DND-41 (cell line): Measurements from ENCODE around the gene CCDC136.

Experiments
- ATAC-seq: fragments of 200-7000 bp; cut with Tn5 transposase; 3 replicates; pipeline ENCODE4 v1.9.1; 2021; ENCODE audit warnings: low read depth; ENCODE audit not compliant: insufficient read depth
- DNase-seq: peaks from one replicate; pipeline ENCODE4 v3.0.0-alpha.2; 2020
- H2AFZ ChIP-seq: 2 replicates; pipeline ENCODE4 v1.6.0; 2012; ENCODE audit warnings: low read depth, low read length
- H3K27ac ChIP-seq: 2 replicates; pipeline ENCODE4 v1.5.1; 2012; ENCODE audit warnings: low read length, inconsistent platforms
- H3K27me3 ChIP-seq: fragments of 200-600 bp; sonication (generic); 2 replicates; pipeline ENCODE4 v1.6.0; 2012; ENCODE audit warnings: low read length, mild to moderate bottlenecking, inconsistent platforms; ENCODE audit not compliant: insufficient read depth, poor library complexity
- H3K36me3 ChIP-seq: 2 replicates; pipeline ENCODE4 v1.5.1; 2012; ENCODE audit warnings: low read length, inconsistent platforms; ENCODE audit not compliant: insufficient read depth
- H3K4me1 ChIP-seq: 2 replicates; pipeline ENCODE4 v1.5.1; 2012; ENCODE audit warnings: mild to moderate bottlenecking, low read length; ENCODE audit not compliant: insufficient read depth
- H3K4me2 ChIP-seq: 2 replicates; pipeline ENCODE4 v1.6.0; 2012; ENCODE audit warnings: mild to moderate bottlenecking, moderate library complexity, low read length, inconsistent platforms; ENCODE audit not compliant: insufficient read depth
- H3K4me3 ChIP-seq, 2 experiments: fragments of 200-600 bp in 1 of 2; shearing (Covaris generic) in 1 of 2; 2 replicates each; pipeline ENCODE4 v1.5.1; 2012 to 2016; ENCODE audit warnings: inconsistent platforms in 2 of 2, low read length in 2 of 2, mild to moderate bottlenecking in 2 of 2, low read depth in 1 of 2, moderate library complexity in 1 of 2
- H3K79me2 ChIP-seq: 2 replicates; pipeline ENCODE4 v1.6.0; 2012; ENCODE audit warnings: low read length, inconsistent platforms; ENCODE audit not compliant: insufficient read depth
- H3K9ac ChIP-seq: 2 replicates; pipeline ENCODE4 v1.6.0; 2012; ENCODE audit warnings: low read depth, mild to moderate bottlenecking, inconsistent platforms, low read length, moderate library complexity
- H3K9me3 ChIP-seq: 2 replicates; pipeline ENCODE4 v1.5.1; 2012; ENCODE audit warnings: low read length, moderate library complexity, mild to moderate bottlenecking, inconsistent platforms; ENCODE audit not compliant: insufficient read depth, severe bottlenecking
- H4K20me1 ChIP-seq: 2 replicates; pipeline ENCODE4 v1.6.0; 2012; ENCODE audit warnings: low read length; ENCODE audit not compliant: insufficient read depth
- EZH2 ChIP-seq: IDR thresholded peaks from 3 replicates; pipeline ENCODE4 v1.6.1; 2012; ENCODE audit warnings: borderline replicate concordance, low read depth, mild to moderate bottlenecking, moderate library complexity, low read length, inconsistent platforms; ENCODE audit not compliant: severe bottlenecking
- TF ChIP-seq, protein P1 (sequence below): IDR thresholded peaks from 2 replicates; pipeline ENCODE4 v1.5.1; 2012; ENCODE audit warnings: borderline replicate concordance, low read length, moderate library complexity, mild to moderate bottlenecking; ENCODE audit not compliant: poor library complexity, severe bottlenecking; ENCODE audit errors: extremely low read depth

Gene CCDC136

DNA sequence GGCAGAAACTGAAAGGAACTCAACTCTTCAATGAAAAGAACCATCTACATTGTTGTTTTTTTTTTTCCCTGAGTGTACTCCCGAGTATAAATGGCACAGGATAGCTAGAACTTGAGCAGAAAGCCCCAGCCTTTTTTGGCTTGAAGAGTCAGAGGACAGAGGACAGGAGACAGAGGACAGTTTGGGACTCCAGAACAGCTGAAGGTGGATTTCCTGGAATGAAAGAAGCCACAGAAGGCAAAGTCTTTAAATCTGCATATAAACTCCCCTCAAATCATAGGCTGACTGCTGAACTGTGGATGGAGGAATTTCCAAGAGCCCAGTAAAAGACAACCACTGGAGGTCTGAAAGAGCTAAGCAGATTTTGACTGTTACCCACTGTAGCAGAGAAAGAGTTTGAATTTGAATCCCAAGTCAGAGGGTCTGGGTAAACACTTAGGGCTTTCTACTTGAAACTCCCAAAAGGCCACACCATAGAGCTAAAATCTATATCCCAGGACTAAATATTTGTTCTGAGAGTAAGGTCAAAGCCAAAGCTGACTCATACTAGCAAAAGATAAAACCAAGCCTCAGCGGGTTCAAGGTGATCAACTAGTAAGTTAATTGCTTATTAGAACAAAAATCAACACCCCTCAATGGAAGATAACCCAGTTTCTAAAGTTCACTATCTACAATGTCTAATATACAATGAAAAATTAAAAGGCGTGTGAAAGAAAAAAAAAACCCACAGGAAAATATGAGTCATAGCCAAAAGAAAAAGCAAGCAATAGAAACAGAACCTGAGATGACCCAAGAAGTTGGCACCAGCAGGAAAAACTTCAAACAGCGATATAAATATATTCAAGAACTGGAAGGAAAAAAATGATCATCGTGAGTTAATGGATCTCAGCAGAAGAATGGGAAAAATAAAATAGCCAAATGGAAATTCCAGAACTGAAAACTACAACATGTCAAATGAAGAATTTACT is 14.3 kb upstream of the CCDC136 start:
- no peak for DNase-seq
- Histone ChIP-seq H3K9ac (no peak overlapping the region), H3K9me3 (peaks cover 2% of the 10 kb centered on the region), H3K27me3 (no peaks in the 10 kb centered on the region), H3K4me1 (no peaks in the 10 kb centered on the region), H3K4me2 (no peak overlapping the region), H3K4me3 (no peak overlapping the region), H4K20me1 (peaks cover 3% of the 10 kb centered on the region; the same call in 1 of the 2 replicates), H2AFZ (no peak overlapping the region), H3K79me2 (no peaks in the 10 kb centered on the region), H3K27ac (no peak overlapping the region), H3K36me3 (peaks cover 10% of the 10 kb centered on the region)
- TF ChIP-seq, protein P1, sequence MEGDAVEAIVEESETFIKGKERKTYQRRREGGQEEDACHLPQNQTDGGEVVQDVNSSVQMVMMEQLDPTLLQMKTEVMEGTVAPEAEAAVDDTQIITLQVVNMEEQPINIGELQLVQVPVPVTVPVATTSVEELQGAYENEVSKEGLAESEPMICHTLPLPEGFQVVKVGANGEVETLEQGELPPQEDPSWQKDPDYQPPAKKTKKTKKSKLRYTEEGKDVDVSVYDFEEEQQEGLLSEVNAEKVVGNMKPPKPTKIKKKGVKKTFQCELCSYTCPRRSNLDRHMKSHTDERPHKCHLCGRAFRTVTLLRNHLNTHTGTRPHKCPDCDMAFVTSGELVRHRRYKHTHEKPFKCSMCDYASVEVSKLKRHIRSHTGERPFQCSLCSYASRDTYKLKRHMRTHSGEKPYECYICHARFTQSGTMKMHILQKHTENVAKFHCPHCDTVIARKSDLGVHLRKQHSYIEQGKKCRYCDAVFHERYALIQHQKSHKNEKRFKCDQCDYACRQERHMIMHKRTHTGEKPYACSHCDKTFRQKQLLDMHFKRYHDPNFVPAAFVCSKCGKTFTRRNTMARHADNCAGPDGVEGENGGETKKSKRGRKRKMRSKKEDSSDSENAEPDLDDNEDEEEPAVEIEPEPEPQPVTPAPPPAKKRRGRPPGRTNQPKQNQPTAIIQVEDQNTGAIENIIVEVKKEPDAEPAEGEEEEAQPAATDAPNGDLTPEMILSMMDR: no peak
- no peak for TF ChIP-seq EZH2
- ATAC-seq: no peak

DNA sequence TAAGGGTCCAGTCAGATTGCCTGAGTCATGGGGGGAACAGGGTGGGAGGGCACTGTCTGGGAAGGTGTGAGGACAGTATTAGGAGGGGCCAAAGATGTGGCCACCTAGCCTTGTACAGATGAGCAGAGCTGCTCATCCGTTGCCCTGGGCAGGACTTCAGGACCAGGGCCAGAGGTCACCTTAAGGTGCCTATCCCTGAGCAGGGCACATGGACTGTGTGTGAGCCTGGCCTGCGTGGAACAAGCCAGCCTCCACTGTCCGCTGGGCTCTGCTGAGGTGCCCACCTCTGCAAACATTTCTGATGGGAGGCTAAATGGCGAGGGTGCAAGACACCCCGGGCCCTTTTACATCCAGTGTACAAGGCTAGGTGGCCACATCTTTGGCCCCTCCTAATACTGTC is 12.8 kb upstream of the CCDC136 start:
- Histone ChIP-seq H3K36me3 (peaks cover 5% of the 10 kb centered on the region; the same call in 1 of the 2 replicates), H3K4me2 (no peak overlapping the region), H4K20me1 (peaks cover 3% of the 10 kb centered on the region; the same call in 1 of the 2 replicates), H3K27me3 (no peaks in the 10 kb centered on the region), H3K4me1 (no peaks in the 10 kb centered on the region), H3K9ac (no peak overlapping the region), H3K9me3 (peaks cover 2% of the 10 kb centered on the region), H3K27ac (no peak overlapping the region), H3K4me3 (no peak overlapping the region), H3K79me2 (no peaks in the 10 kb centered on the region), H2AFZ (no peak overlapping the region)
- ATAC-seq: no peak
- DNase-seq: no peak
- TF ChIP-seq EZH2: no peak
- TF ChIP-seq, protein P1: no peak

DNA sequence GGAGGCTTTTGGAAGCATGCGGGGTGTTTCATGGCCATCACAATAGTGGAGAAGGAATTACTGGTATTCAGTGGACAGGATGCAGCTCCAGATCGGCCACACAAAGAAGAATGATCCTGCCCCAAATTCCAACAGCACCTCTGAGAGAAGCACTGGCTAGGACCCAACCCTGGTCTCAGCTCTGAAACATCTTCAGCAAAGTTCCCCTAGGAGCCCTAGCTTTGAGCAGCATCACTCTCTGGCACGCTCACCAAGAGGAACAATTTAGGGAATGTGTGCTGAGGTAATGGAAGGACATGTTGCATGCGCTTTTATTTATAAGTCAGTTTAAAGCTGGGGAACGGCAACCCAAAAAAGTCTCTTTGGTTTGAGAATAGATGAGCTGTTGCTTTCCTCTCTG is 10.6 kb upstream of the CCDC136 start:
- no peak overlapping the region for H3K9ac ChIP-seq
- H3K4me3 ChIP-seq: no peak overlapping the region
- peaks cover 2% of the 10 kb centered on the region for H3K9me3 ChIP-seq
- H3K4me1 ChIP-seq: no peaks in the 10 kb centered on the region
- DNase-seq (no peak), ATAC-seq (no peak)
- no peak overlapping the region for H3K4me2 ChIP-seq
- no peak overlapping the region for H2AFZ ChIP-seq
- H3K27ac ChIP-seq: no peak overlapping the region
- TF ChIP-seq EZH2: no peak
- TF ChIP-seq, protein P1: no peak
- no peaks in the 10 kb centered on the region for H3K36me3 ChIP-seq
- H3K79me2 ChIP-seq: no peaks in the 10 kb centered on the region
- no peaks in the 10 kb centered on the region for H3K27me3 ChIP-seq
- H4K20me1 ChIP-seq: no peaks in the 10 kb centered on the region
